Measurements from ENCODE around the gene UQCRQ. TPM values are rescaled to one million over a fixed set of nuclear protein-coding genes. Genes with fewer than 3 reads are reported as not detected.
A peak's percentile ranks its signal among the peaks of the same experiment; 100 is the strongest.

The UQCRQ gene
- total RNA-seq, 1 donor from 2014 or later: 329 TPM

GRCh38 chr5:132905938-132906337, 39.5 kb downstream of the UQCRQ start:
- no peak for DNase-seq (ENCODE audit: low spot score in 2 of 2, unreplicated experiment in 2 of 2)
- no peaks in the 10 kb centered on the region for H3K9me3 Mint-ChIP-seq
- no peak overlapping the region for H3K27ac Mint-ChIP-seq
- no peaks in the 10 kb centered on the region for H3K4me1 Mint-ChIP-seq
- H3K4me3 Mint-ChIP-seq: no peak overlapping the region
- H3K36me3 Mint-ChIP-seq: peaks cover 21% of the 10 kb centered on the region
- TF ChIP-seq CTCF (IDR thresholded peaks at IDR 0.05; ENCODE audit: unreplicated experiment): peak; percentile 35
- H3K27me3 Mint-ChIP-seq (ENCODE audit: low read depth): no peaks in the 10 kb centered on the region

GRCh38 chr5:132907161-132907560, 40.7 kb downstream of the UQCRQ start:
- Mint-ChIP-seq H3K9me3 (no peaks in the 10 kb centered on the region), H3K36me3 (peaks cover 23% of the 10 kb centered on the region), H3K4me1 (no peaks in the 10 kb centered on the region), H3K27ac (no peak overlapping the region), H3K4me3 (no peak overlapping the region), H3K27me3 (ENCODE audit: low read depth) (no peaks in the 10 kb centered on the region)
- DNase-seq (ENCODE audit: low spot score in 2 of 2, unreplicated experiment in 2 of 2): no peak
- TF ChIP-seq CTCF (IDR thresholded peaks at IDR 0.05; ENCODE audit: unreplicated experiment): no peak

- H3K36me3 Mint-ChIP-seq: peaks cover 22% of the 10 kb centered on the region
- H3K9me3 Mint-ChIP-seq: no peaks in the 10 kb centered on the region
Measured at GRCh38 chr5:132909702-132910101, 43.3 kb downstream of the UQCRQ start.

GRCh38 chr5:132915681-132916080, 49.2 kb downstream of the UQCRQ start:
- Mint-ChIP-seq H3K4me1 (no peaks in the 10 kb centered on the region), H3K27ac (no peak overlapping the region), H3K4me3 (no peak overlapping the region), H3K27me3 (ENCODE audit: low read depth) (no peaks in the 10 kb centered on the region), H3K9me3 (no peaks in the 10 kb centered on the region), H3K36me3 (peaks cover 36% of the 10 kb centered on the region)
- no peak for TF ChIP-seq CTCF (IDR thresholded peaks at IDR 0.05; ENCODE audit: unreplicated experiment)
- no peak for DNase-seq (ENCODE audit: low spot score in 2 of 2, unreplicated experiment in 2 of 2)

More at GRCh38 chr5:132909702-132910101, 43.3 kb downstream of the UQCRQ start:
- Mint-ChIP-seq H3K4me1 (no peaks in the 10 kb centered on the region), H3K4me3 (no peak overlapping the region), H3K27ac (no peak overlapping the region), H3K27me3 (ENCODE audit: low read depth) (no peaks in the 10 kb centered on the region)
- no peak for DNase-seq (ENCODE audit: low spot score in 2 of 2, unreplicated experiment in 2 of 2)
- no peak for TF ChIP-seq CTCF (IDR thresholded peaks at IDR 0.05; ENCODE audit: unreplicated experiment)

GRCh38 chr5:132916086-132916485, 49.6 kb downstream of the UQCRQ start:
- no peak for TF ChIP-seq CTCF (IDR thresholded peaks at IDR 0.05; ENCODE audit: unreplicated experiment)
- no peaks in the 10 kb centered on the region for H3K4me1 Mint-ChIP-seq
- DNase-seq (ENCODE audit: low spot score in 2 of 2, unreplicated experiment in 2 of 2): no peak
- H3K4me3 Mint-ChIP-seq: no peak overlapping the region
- no peak overlapping the region for H3K27ac Mint-ChIP-seq
- H3K27me3 Mint-ChIP-seq (ENCODE audit: low read depth): no peaks in the 10 kb centered on the region
- peaks cover 38% of the 10 kb centered on the region for H3K36me3 Mint-ChIP-seq
- H3K9me3 Mint-ChIP-seq: no peaks in the 10 kb centered on the region

Other genes with a start within 250 kb of the UQCRQ start
- gene IL13, start 208.5 kb upstream of the UQCRQ start, total RNA-seq: 0.33 to 0.78 TPM (median 0.50 TPM) in 3 replicates
- gene IL4, start 192.7 kb upstream of the UQCRQ start, total RNA-seq: not detected in 3 replicates
- gene KIF3A, start 129.1 kb upstream of the UQCRQ start, total RNA-seq: 24.7 to 28.2 TPM (median 27.4 TPM) in 3 replicates
- 1.5 to 2.5 TPM (median 1.8 TPM) in 3 replicates for gene CCNI2, start 119.2 kb upstream of the UQCRQ start, total RNA-seq
- gene SEPTIN8, start 89.4 kb upstream of the UQCRQ start, total RNA-seq: 54.9 to 58.9 TPM (median 58.6 TPM) in 3 replicates
- 0.52 to 0.67 TPM (median 0.64 TPM) in 3 replicates for gene SOWAHA, start 53.3 kb upstream of the UQCRQ start, total RNA-seq
- 8.6 to 12.2 TPM (median 8.6 TPM) in 3 replicates for gene SHROOM1, start 36.0 kb upstream of the UQCRQ start, total RNA-seq
- 0.93 to 1.2 TPM (median 0.98 TPM) in 3 replicates for gene GDF9, start 173 bp upstream of the UQCRQ start, total RNA-seq
- 1.9 to 2.6 TPM (median 1.9 TPM) in 3 replicates for gene LEAP2, start 7.0 kb downstream of the UQCRQ start, total RNA-seq
- gene AFF4, start 97.0 kb downstream of the UQCRQ start, total RNA-seq: 117 to 119 TPM (median 117 TPM) in 3 replicates
- gene ZCCHC10, start 159.9 kb downstream of the UQCRQ start, total RNA-seq: 18.2 to 19.5 TPM (median 18.7 TPM) in 3 replicates
- 109 to 111 TPM (median 111 TPM) in 3 replicates for gene HSPA4, start 185.4 kb downstream of the UQCRQ start, total RNA-seq